Measurements from ENCODE around the gene HSPA1A. TPM values are rescaled to one million over a fixed set of nuclear protein-coding genes. Genes with fewer than 3 reads are reported as not detected.
"Not testable (repeated sequence)": the region's sequence is repeated elsewhere in the genome, so short reads cannot be mapped to it uniquely, and the experiment has no call there.

Gene HSPA1A
- total RNA-seq, 1 donor from 2014 or later: 46.3 TPM

DNA sequence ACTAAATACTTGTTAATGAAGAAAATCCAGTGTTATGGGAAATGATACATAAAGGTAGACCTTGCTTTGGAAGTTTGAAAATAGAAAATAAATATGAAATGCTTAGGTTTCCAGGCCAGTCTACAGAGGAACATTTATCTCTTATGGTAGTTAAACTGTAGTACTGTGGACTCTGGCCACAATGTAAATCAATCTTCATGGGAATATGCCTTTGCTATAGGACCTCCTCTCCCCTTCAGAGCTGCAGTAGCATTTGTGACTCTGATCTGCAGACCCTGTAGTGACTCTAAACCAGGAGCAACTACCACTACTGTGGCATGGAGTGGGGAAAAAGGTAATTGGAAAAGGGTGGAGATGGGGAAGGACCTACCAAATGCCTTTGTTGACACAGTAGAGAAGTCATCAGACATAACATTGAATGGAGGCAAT is 4.5 kb downstream of the HSPA1A start:
- Mint-ChIP-seq H3K9me3 (ENCODE audit: low read depth) (no peaks in the 10 kb centered on the region), H3K4me1 (ENCODE audit: low read depth) (peaks cover 42% of the 10 kb centered on the region), H3K36me3 (ENCODE audit: low read depth) (no peaks in the 10 kb centered on the region), H3K4me3 (ENCODE audit: unreplicated experiment) (no peak overlapping the region), H3K27me3 (ENCODE audit: low read depth) (no peaks in the 10 kb centered on the region), H3K27ac (ENCODE audit: unreplicated experiment) (peak overlapping the region; percentile 58)
- no peak for TF ChIP-seq CTCF (IDR thresholded peaks at IDR 0.05)
- no peak for DNase-seq (ENCODE audit: low spot score)

GRCh38 chr6:31820399-31820798 is 5.1 kb downstream of the HSPA1A start:
- not testable (repeated sequence) for H3K9me3 Mint-ChIP-seq (ENCODE audit: low read depth); H3K36me3 Mint-ChIP-seq (ENCODE audit: low read depth); H3K4me3 Mint-ChIP-seq (ENCODE audit: unreplicated experiment); H3K27me3 Mint-ChIP-seq (ENCODE audit: low read depth); DNase-seq (ENCODE audit: low spot score)
- Mint-ChIP-seq H3K27ac (ENCODE audit: unreplicated experiment) (peak overlapping the region; percentile 99), H3K4me1 (ENCODE audit: low read depth) (peaks cover 43% of the 10 kb centered on the region)

GRCh38 chr6:31821301-31822035 is 6.1 kb downstream of the HSPA1A start:
- peak overlapping the region; percentile 99 for H3K27ac Mint-ChIP-seq (ENCODE audit: unreplicated experiment)
- DNase-seq (ENCODE audit: low spot score): peak; percentile 83
- H3K4me1 Mint-ChIP-seq (ENCODE audit: low read depth): peaks cover 51% of the 10 kb centered on the region
- H3K4me3 Mint-ChIP-seq (ENCODE audit: unreplicated experiment): peak overlapping the region; percentile 86
- no peaks in the 10 kb centered on the region for H3K36me3 Mint-ChIP-seq (ENCODE audit: low read depth)
- H3K9me3 Mint-ChIP-seq (ENCODE audit: low read depth): no peaks in the 10 kb centered on the region
- no peak for TF ChIP-seq CTCF (IDR thresholded peaks at IDR 0.05)
- H3K27me3 Mint-ChIP-seq (ENCODE audit: low read depth): no peaks in the 10 kb centered on the region

DNA sequence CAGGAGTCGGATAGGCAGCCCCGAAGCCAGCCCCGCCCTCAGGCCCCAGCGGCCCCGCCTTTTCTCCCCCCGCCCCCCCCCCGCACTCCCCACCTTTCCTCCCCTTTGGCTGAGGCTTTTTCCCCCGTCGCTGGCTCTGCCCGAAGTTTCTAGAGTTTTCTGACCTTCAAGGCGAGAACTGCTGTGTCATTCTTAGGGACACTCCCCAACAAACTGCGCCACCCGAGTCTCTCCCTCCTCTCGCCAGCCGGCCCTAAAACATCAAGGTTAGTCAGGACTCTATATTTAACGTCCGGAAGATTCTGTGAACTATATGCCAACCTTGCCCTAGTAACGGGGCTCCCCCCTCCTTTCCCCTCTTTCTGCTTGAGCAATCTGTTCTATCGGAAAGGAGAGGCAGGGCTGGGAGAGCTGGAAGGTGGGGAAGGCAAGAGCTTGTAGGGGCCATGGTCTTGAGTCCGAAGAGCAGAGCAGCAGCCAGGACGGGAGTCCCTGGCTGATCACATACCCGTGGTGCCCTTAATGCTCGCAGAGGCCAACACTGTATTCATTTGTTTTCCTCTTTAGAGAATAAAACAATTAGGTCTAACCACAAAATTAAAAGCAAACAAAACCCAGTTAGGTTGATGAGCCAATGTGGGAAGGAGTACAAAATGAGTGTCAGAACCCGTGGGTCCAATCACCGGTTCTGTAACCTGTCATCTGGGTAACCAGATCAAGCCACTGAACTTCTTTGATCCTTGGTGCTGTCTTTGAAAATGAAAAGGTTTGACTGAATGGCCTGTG is 6.9 kb downstream of the HSPA1A start:
- peak; percentile 58 for DNase-seq (ENCODE audit: low spot score)
- no peak for TF ChIP-seq CTCF (IDR thresholded peaks at IDR 0.05)
- Mint-ChIP-seq H3K27me3 (ENCODE audit: low read depth) (no peaks in the 10 kb centered on the region), H3K36me3 (ENCODE audit: low read depth) (no peaks in the 10 kb centered on the region), H3K9me3 (ENCODE audit: low read depth) (no peaks in the 10 kb centered on the region), H3K4me1 (ENCODE audit: low read depth) (peaks cover 58% of the 10 kb centered on the region), H3K4me3 (ENCODE audit: unreplicated experiment) (peak overlapping the region; percentile 86), H3K27ac (ENCODE audit: unreplicated experiment) (peak overlapping the region; percentile 99)

DNA sequence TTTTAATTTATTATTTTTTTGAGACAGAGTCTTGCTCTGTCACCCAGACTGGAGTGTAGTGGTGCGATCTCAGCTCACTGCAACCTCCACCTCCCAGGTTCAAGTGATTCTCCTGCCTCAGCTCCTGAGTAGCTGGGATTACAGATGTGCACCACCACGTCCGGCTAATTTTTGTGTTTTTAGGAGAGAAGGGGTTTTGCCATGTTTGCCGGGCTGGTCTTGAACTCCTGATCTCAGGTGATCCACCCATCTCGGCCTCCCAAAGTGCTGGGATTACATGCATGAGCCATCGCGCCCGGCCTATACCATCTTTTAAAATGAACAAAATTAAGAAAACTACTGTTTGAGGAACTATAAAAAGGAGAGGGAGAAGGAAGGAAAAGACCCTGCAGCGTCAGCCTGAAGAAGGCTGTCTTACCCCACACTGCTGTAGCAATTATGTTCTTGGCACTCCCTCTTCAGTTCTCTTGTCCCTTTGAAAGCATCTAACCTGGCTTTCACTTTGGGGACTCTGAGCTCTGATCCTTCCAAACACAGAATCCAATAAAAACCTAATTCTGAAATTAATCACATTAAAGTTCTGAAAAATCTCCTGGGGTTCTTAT is 8.4 kb downstream of the HSPA1A start:
- not testable (repeated sequence) for H3K36me3 Mint-ChIP-seq (ENCODE audit: low read depth); H3K27me3 Mint-ChIP-seq (ENCODE audit: low read depth); DNase-seq (ENCODE audit: low spot score); H3K9me3 Mint-ChIP-seq (ENCODE audit: low read depth); H3K4me3 Mint-ChIP-seq (ENCODE audit: unreplicated experiment)
- peak overlapping the region; percentile 13 for H3K27ac Mint-ChIP-seq (ENCODE audit: unreplicated experiment)
- peaks cover 44% of the 10 kb centered on the region for H3K4me1 Mint-ChIP-seq (ENCODE audit: low read depth)

DNA sequence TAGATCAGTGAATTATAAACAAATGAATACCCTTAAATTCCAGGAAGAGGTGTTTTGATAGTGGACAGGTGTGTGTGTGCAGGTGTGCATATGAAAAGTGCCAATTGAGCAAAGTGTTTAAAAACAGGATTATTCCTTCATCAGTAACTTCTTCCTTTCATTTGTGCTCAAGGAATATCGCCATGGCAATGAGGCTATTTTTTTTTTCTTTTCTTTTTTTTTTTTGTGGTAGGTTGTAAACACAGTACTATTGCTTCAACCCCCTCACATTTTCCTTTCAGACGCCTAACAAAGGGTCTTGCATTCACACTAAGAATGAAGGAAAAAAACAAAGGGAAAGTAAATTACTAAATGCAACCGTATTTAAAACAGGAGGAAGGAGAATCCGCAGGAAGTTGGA is 10.2 kb downstream of the HSPA1A start:
- Mint-ChIP-seq H3K27me3 (ENCODE audit: low read depth) (no peaks in the 10 kb centered on the region), H3K9me3 (ENCODE audit: low read depth) (no peaks in the 10 kb centered on the region), H3K4me1 (ENCODE audit: low read depth) (peaks cover 47% of the 10 kb centered on the region), H3K27ac (ENCODE audit: unreplicated experiment) (peak overlapping the region; percentile 98), H3K4me3 (ENCODE audit: unreplicated experiment) (no peak overlapping the region), H3K36me3 (ENCODE audit: low read depth) (no peaks in the 10 kb centered on the region)
- no peak for TF ChIP-seq CTCF (IDR thresholded peaks at IDR 0.05)
- DNase-seq (ENCODE audit: low spot score): no peak
